ENCODE data around the gene ZBTB17. TPM values are rescaled to one million over a fixed set of nuclear protein-coding genes. Genes with fewer than 3 reads are reported as not detected.

The ZBTB17 gene
- total RNA-seq, 1 donor from 2014 or later, result 26.5 TPM

DNA sequence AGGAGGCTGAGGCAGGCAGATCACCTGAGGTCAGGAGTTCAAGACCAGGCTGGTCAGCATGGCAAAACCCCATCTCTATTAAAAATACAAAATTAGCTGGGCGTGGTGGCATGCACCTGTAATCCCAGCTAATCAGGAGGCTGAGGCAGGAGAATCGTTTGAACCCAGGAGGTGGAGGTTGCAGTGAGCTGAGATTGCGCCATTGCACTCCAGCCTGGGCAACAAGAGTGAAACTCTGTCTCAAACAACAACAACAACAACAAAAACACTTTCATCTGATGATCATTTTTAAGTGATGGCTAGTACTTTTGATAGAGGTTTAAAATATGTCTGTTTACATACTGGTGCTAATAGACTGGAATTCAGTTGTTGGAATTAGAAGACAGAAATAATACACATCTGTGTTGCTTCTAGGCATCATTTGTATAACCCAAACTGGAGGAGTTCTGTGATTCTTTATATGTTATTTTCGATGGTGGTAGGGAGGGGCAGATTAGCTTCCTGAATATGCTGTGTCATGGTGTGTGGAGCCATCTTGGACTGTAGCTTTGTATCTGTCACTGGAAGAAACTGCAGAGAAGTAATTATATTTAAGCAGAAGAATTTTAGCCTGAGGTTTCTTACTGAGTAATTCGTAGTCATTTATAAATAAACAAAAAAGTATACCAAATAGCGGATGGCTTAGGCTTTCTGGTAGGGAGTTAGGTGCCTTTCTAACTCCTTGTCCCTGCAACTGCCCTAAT, 82.9 kb downstream of the ZBTB17 start:
- ATAC-seq, result peak; percentile 45

Other genes with a start within 250 kb of the ZBTB17 start
- gene SLC25A34, start 239.8 kb downstream of the ZBTB17 start, total RNA-seq, result 0.68 TPM
- not detected for gene TMEM82, start 233.6 kb downstream of the ZBTB17 start, total RNA-seq
- 56.5 TPM for gene FBLIM1, start 217.3 kb downstream of the ZBTB17 start, total RNA-seq
- 1.6 TPM for gene UQCRHL, start 168.5 kb downstream of the ZBTB17 start, total RNA-seq
- 25.1 TPM for gene SPEN, start 128.4 kb downstream of the ZBTB17 start, total RNA-seq
- gene SRARP, start 28.1 kb upstream of the ZBTB17 start, total RNA-seq, result not detected
- gene HSPB7, start 41.9 kb upstream of the ZBTB17 start, total RNA-seq, result 1.6 TPM
- gene CLCNKA, start 45.9 kb upstream of the ZBTB17 start, total RNA-seq, result 0.08 TPM
- not detected for gene CLCNKB, start 67.7 kb upstream of the ZBTB17 start, total RNA-seq
- 0.80 TPM for gene FAM131C, start 97.5 kb upstream of the ZBTB17 start, total RNA-seq
- 146 TPM for gene EPHA2, start 180.0 kb upstream of the ZBTB17 start, total RNA-seq
- 21.9 TPM for gene ARHGEF19, start 236.6 kb upstream of the ZBTB17 start, total RNA-seq

All from esophagus mucosa (tissue), 1 donor.